Measurements from ENCODE around the gene MFAP2.

GRCh38 chr1:16977377-16977776 lies 3.0 kb downstream of the MFAP2 start:
- TF ChIP-seq POLR2AphosphoS5 (IDR thresholded peaks at IDR 0.05) (no peak), CTCF (IDR thresholded peaks at IDR 0.05) (no peak)
